OCI-LY3 (cell line): Measurements from ENCODE around the gene CTPS2.

ENCODE experiments used
- H2AFZ ChIP-seq: fragments of 200-600, 300-600 bp; shearing (Covaris generic); 2 replicates; pipeline ENCODE4 v1.6.0; 2014; ENCODE audit warnings: antibody characterized with exemption, low read depth, low read length
- H3K27ac ChIP-seq: fragments of 200-600, 300-600 bp; sonication (generic); 2 replicates; pipeline ENCODE4 v1.5.1; 2014; ENCODE audit warnings: mild to moderate bottlenecking, low read length, moderate library complexity, mixed read lengths
- H3K27me3 ChIP-seq: fragments of 200-600, 300-600 bp; sonication (generic); 2 replicates; pipeline ENCODE4 v1.6.1; 2014; ENCODE audit warnings: low read depth, low read length, mixed read lengths
- H3K36me3 ChIP-seq: fragments of 200-600, 300-600 bp; sonication (generic); replicated peaks from 2 replicates; pipeline ENCODE3; 2014; ENCODE audit warnings: low read depth, low read length, mixed read lengths
- H3K4me1 ChIP-seq: fragments of 300-600, 200-600 bp; sonication (generic); 2 replicates; pipeline ENCODE4 v1.6.1; 2014; ENCODE audit warnings: low read length, mixed read lengths
- H3K4me2 ChIP-seq: fragments of 200-600, 300-600 bp; sonication (generic); 2 replicates; pipeline ENCODE4 v1.6.1; 2014; ENCODE audit warnings: low read length, mixed read lengths
- H3K4me3 ChIP-seq: fragments of 300-600, 200-600 bp; sonication (generic); 2 replicates; pipeline ENCODE4 v1.5.1; 2014; ENCODE audit warnings: antibody characterized with exemption, mild to moderate bottlenecking, low read length, moderate library complexity
- H3K79me2 ChIP-seq: fragments of 300-600, 200-600 bp; shearing (Covaris generic); 2 replicates; pipeline ENCODE4 v1.6.1; 2014; ENCODE audit warnings: mild to moderate bottlenecking, low read length, mixed read lengths
- H3K9ac ChIP-seq: fragments of 300-600, 200-600 bp; shearing (Covaris generic); 2 replicates; pipeline ENCODE4 v1.6.0; 2014; ENCODE audit warnings: mild to moderate bottlenecking, low read length, moderate library complexity
- H3K9me3 ChIP-seq: fragments of 200-600, 300-600 bp; shearing (Covaris generic); 2 replicates; pipeline ENCODE4 v1.6.1; 2014; ENCODE audit warnings: low read length, mixed read lengths; ENCODE audit not compliant: insufficient read depth
- H4K20me1 ChIP-seq: fragments of 200-600, 300-600 bp; sonication (generic); 2 replicates; pipeline ENCODE4 v1.6.1; 2016; ENCODE audit warnings: low read length, mixed read lengths; ENCODE audit not compliant: insufficient read depth
- CTCF ChIP-seq: fragments of 200-600, 300-600 bp; sonication (generic); IDR thresholded peaks from 2 replicates; pipeline ENCODE4 v1.5.1; 2014; ENCODE audit warnings: antibody characterized with exemption, low read length, low read depth
- EZH2phosphoT487 ChIP-seq: fragments of 200-600 bp; shearing (Covaris generic); IDR thresholded peaks from 2 replicates; pipeline ENCODE4 v1.6.1; 2018; ENCODE audit warnings: antibody characterized with exemption, mixed run types, low read depth

Gene CTPS2

GRCh38 chrX:16640823-16641222 is 71.6 kb downstream of the CTPS2 start:
- no peak for TF ChIP-seq EZH2phosphoT487
- TF ChIP-seq CTCF, result no peak
- Histone ChIP-seq H3K27me3 (no peaks in the 10 kb centered on the region), H3K27ac (no peak overlapping the region)

GRCh38 chrX:16639966-16640365 is 72.5 kb downstream of the CTPS2 start:
- Histone ChIP-seq H3K4me3 (no peak overlapping the region), H3K27ac (no peak overlapping the region), H3K9ac (no peak overlapping the region), H3K9me3 (no peaks in the 10 kb centered on the region), H3K79me2 (no peaks in the 10 kb centered on the region), H3K4me2 (no peak overlapping the region), H2AFZ (no peak overlapping the region), H4K20me1 (no peaks in the 10 kb centered on the region), H3K36me3 (no peaks in the 10 kb centered on the region), H3K4me1 (no peaks in the 10 kb centered on the region), H3K27me3 (no peaks in the 10 kb centered on the region)
- TF ChIP-seq EZH2phosphoT487 (no peak), CTCF (no peak)

More at GRCh38 chrX:16640823-16641222, 71.6 kb downstream of the CTPS2 start:
- Histone ChIP-seq H3K9ac (no peak overlapping the region), H3K4me3 (no peak overlapping the region), H3K4me2 (no peak overlapping the region), H4K20me1 (no peaks in the 10 kb centered on the region), H2AFZ (no peak overlapping the region), H3K4me1 (no peaks in the 10 kb centered on the region), H3K36me3 (no peaks in the 10 kb centered on the region), H3K9me3 (no peaks in the 10 kb centered on the region), H3K79me2 (no peaks in the 10 kb centered on the region)

GRCh38 chrX:16638533-16638932 is 73.9 kb downstream of the CTPS2 start:
- Histone ChIP-seq H3K79me2 (no peaks in the 10 kb centered on the region), H3K9me3 (no peaks in the 10 kb centered on the region), H3K4me1 (no peaks in the 10 kb centered on the region), H3K4me2 (no peak overlapping the region), H3K4me3 (no peak overlapping the region), H3K9ac (no peak overlapping the region), H3K27me3 (no peaks in the 10 kb centered on the region), H4K20me1 (no peaks in the 10 kb centered on the region), H2AFZ (no peak overlapping the region), H3K27ac (no peak overlapping the region), H3K36me3 (no peaks in the 10 kb centered on the region)
- TF ChIP-seq EZH2phosphoT487 (no peak), CTCF (no peak)

- no peak overlapping the region for H3K9ac ChIP-seq
- no peaks in the 10 kb centered on the region for H3K9me3 ChIP-seq
- TF ChIP-seq CTCF (no peak), EZH2phosphoT487 (no peak)
Measured at GRCh38 chrX:16635596-16635995, 76.9 kb downstream of the CTPS2 start.

More at GRCh38 chrX:16635596-16635995, 76.9 kb downstream of the CTPS2 start:
- no peaks in the 10 kb centered on the region for H3K27me3 ChIP-seq
- no peak overlapping the region for H2AFZ ChIP-seq
- no peaks in the 10 kb centered on the region for H3K79me2 ChIP-seq
- no peak overlapping the region for H3K4me3 ChIP-seq
- H3K27ac ChIP-seq, result no peak overlapping the region
- H3K4me1 ChIP-seq, result no peaks in the 10 kb centered on the region
- H3K36me3 ChIP-seq, result no peaks in the 10 kb centered on the region
- H3K4me2 ChIP-seq, result no peak overlapping the region
- H4K20me1 ChIP-seq, result no peaks in the 10 kb centered on the region
